Fibroblast of mammary gland (primary cell): ENCODE data around the gene CABLES2.
"Not testable (repeated sequence)": the region's sequence is repeated elsewhere in the genome, so short reads cannot be mapped to it uniquely, and the experiment has no call there.

ENCODE experiments used
- DNase-seq: peaks from one replicate; pipeline ENCODE4 v3.0.0-alpha.2; 2010; ENCODE audit warnings: low read depth
- H3K4me3 ChIP-seq: 2 replicates; pipeline ENCODE4 v1.5.1; 2011; ENCODE audit warnings: low read depth, mild to moderate bottlenecking, low read length, moderate library complexity; ENCODE audit not compliant: control insufficient read depth
- CTCF ChIP-seq: conservative IDR thresholded peaks from 2 replicates; pipeline ENCODE4 v1.5.1; 2011; ENCODE audit warnings: low read depth, low read length, inconsistent platforms; ENCODE audit not compliant: control insufficient read depth, insufficient read depth

CABLES2 gene

GRCh38 chr20:62381202-62381797, 25.8 kb downstream of the CABLES2 start:
- no peak for TF ChIP-seq CTCF
- no peak for DNase-seq
- H3K4me3 ChIP-seq: no peak overlapping the region

GRCh38 chr20:62378215-62378614, 28.9 kb downstream of the CABLES2 start:
- no peak for DNase-seq
- TF ChIP-seq CTCF: no peak
- H3K4me3 ChIP-seq: no peak overlapping the region

- H3K4me3 ChIP-seq: no peak overlapping the region
- no peak for DNase-seq
Observed at GRCh38 chr20:62377615-62378178, 29.4 kb downstream of the CABLES2 start.

GRCh38 chr20:62377064-62377461, 30.0 kb downstream of the CABLES2 start:
- no peak for DNase-seq
- TF ChIP-seq CTCF: no peak
- H3K4me3 ChIP-seq: no peak overlapping the region

More at GRCh38 chr20:62377615-62378178, 29.4 kb downstream of the CABLES2 start:
- no peak for TF ChIP-seq CTCF

GRCh38 chr20:62376112-62377063, 30.7 kb downstream of the CABLES2 start:
- no peak overlapping the region for H3K4me3 ChIP-seq
- peak; percentile 29 for DNase-seq
- TF ChIP-seq CTCF: peak; percentile 36

- H3K4me3 ChIP-seq: no peak overlapping the region
- DNase-seq: no peak
Observed at GRCh38 chr20:62374331-62375152, 32.5 kb downstream of the CABLES2 start.

GRCh38 chr20:62373631-62374179, 33.4 kb downstream of the CABLES2 start:
- H3K4me3 ChIP-seq, DNase-seq: not testable (repeated sequence)

More at GRCh38 chr20:62374331-62375152, 32.5 kb downstream of the CABLES2 start:
- no peak for TF ChIP-seq CTCF
